Immature natural killer cell (primary cell): Measurements from ENCODE around the gene ATOH1. TPM values are rescaled to one million over a fixed set of nuclear protein-coding genes. Genes with fewer than 3 reads are reported as not detected.

ENCODE experiments used
- DNase-seq, 3 donors: peaks; one replicate each; pipeline ENCODE4 v3.0.0; 2022; ENCODE audit warnings: mixed read lengths in 1 of 3
- H3K27ac Mint-ChIP-seq, 6 donors: one replicate each; pipeline ENCODE4 v1.8.0; 2020; ENCODE audit warnings: mixed read lengths in 6 of 6, mild to moderate bottlenecking in 5 of 6, inconsistent platforms in 4 of 6, moderate library complexity in 3 of 6
- H3K27me3 Mint-ChIP-seq, 3 donors: one replicate each; pipeline ENCODE4 v1.8.0; 2020 to 2021; ENCODE audit warnings: low read depth in 3 of 3, mild to moderate bottlenecking in 3 of 3, mixed read lengths in 3 of 3, moderate library complexity in 3 of 3, inconsistent platforms in 1 of 3
- H3K36me3 Mint-ChIP-seq, 3 donors: one replicate each; pipeline ENCODE4 v1.8.0; 2020; ENCODE audit warnings: mixed read lengths in 3 of 3, inconsistent platforms in 2 of 3, mild to moderate bottlenecking in 2 of 3
- H3K4me1 Mint-ChIP-seq, 2 donors: one replicate each; pipeline ENCODE4 v1.8.0; 2020; ENCODE audit warnings: inconsistent platforms in 2 of 2, mild to moderate bottlenecking in 2 of 2, mixed read lengths in 2 of 2, moderate library complexity in 1 of 2
- H3K4me3 Mint-ChIP-seq, 5 donors: one replicate each; pipeline ENCODE4 v1.8.0; 2020; ENCODE audit warnings: mild to moderate bottlenecking in 5 of 5, mixed read lengths in 5 of 5, inconsistent platforms in 3 of 5, moderate library complexity in 3 of 5
- H3K9me3 Mint-ChIP-seq, 6 donors: one replicate each; pipeline ENCODE4 v1.8.0; 2020; ENCODE audit warnings: mild to moderate bottlenecking in 6 of 6, mixed read lengths in 6 of 6, inconsistent platforms in 4 of 6, moderate library complexity in 3 of 6
- polyA plus RNA-seq, 3 donors: library from polyadenylated mRNA; unstranded; fragments of 300-500 nt; fragmentation: Illumina TruSeq; gene quantifications; one replicate each; pipeline ENCODE4 v1.2.3, GENCODE V29; 2021

Gene ATOH1
- polyA plus RNA-seq, 3 donors from 2014 or later: not detected

GRCh38 chr4:93825551-93826216 is 2.9 kb upstream of the ATOH1 start:
- H3K27me3 Mint-ChIP-seq: peaks cover 11 to 16% (median 15%) of the 10 kb centered on the region in 3 donors
- no peak overlapping the region for H3K4me3 Mint-ChIP-seq

GRCh38 chr4:93827272-93827947 is 1.1 kb upstream of the ATOH1 start:
- Mint-ChIP-seq H3K27me3 (peaks cover 16 to 25% (median 22%) of the 10 kb centered on the region in 3 donors), H3K4me1 (peaks cover 0 to 6% of the 10 kb centered on the region in 2 donors), H3K27ac (no peak overlapping the region), H3K4me3 (no peak overlapping the region), H3K9me3 (peaks cover 3 to 49% (median 17%) of the 10 kb centered on the region in 6 donors), H3K36me3 (peaks cover 0 to 12% (median 4%) of the 10 kb centered on the region in 3 donors)
- DNase-seq: no peak

More at GRCh38 chr4:93825551-93826216, 2.9 kb upstream of the ATOH1 start:
- H3K9me3 Mint-ChIP-seq: peaks cover 3 to 34% (median 13%) of the 10 kb centered on the region in 6 donors
- DNase-seq: no peak
- H3K4me1 Mint-ChIP-seq: peaks cover 0 to 6% of the 10 kb centered on the region in 2 donors
- H3K36me3 Mint-ChIP-seq: peaks cover 0 to 7% (median 4%) of the 10 kb centered on the region in 3 donors
- H3K27ac Mint-ChIP-seq: no peak overlapping the region

- Mint-ChIP-seq H3K4me3 (no peak overlapping the region), H3K27ac (no peak overlapping the region), H3K9me3 (peaks cover 11 to 66% (median 19%) of the 10 kb centered on the region in 6 donors), H3K4me1 (peaks cover 0 to 6% of the 10 kb centered on the region in 2 donors), H3K27me3 (peaks cover 16 to 34% (median 24%) of the 10 kb centered on the region in 3 donors), H3K36me3 (peaks cover 4 to 12% (median 5%) of the 10 kb centered on the region in 3 donors)
- no peak for DNase-seq
These were observed 654 bp downstream of the ATOH1 start for GRCh38 chr4:93828995-93829819.

- H3K27me3 Mint-ChIP-seq: peaks cover 16 to 37% (median 24%) of the 10 kb centered on the region in 3 donors
- no peak for DNase-seq
- H3K4me1 Mint-ChIP-seq: peaks cover 0 to 6% of the 10 kb centered on the region in 2 donors
- peaks cover 4 to 12% (median 9%) of the 10 kb centered on the region in 3 donors for H3K36me3 Mint-ChIP-seq
- peak overlapping the region in 1 of 5 donors; percentile 19 for H3K4me3 Mint-ChIP-seq
- peaks cover 11 to 69% (median 19%) of the 10 kb centered on the region in 6 donors for H3K9me3 Mint-ChIP-seq
- H3K27ac Mint-ChIP-seq: no peak overlapping the region
These were observed 1.5 kb downstream of the ATOH1 start for GRCh38 chr4:93829820-93830687.

- peaks cover 0 to 6% of the 10 kb centered on the region in 2 donors for H3K4me1 Mint-ChIP-seq
- no peak for DNase-seq
- no peak overlapping the region for H3K4me3 Mint-ChIP-seq
- peaks cover 12 to 64% (median 19%) of the 10 kb centered on the region in 6 donors for H3K9me3 Mint-ChIP-seq
- no peak overlapping the region for H3K27ac Mint-ChIP-seq
- H3K36me3 Mint-ChIP-seq: peaks cover 4 to 12% (median 9%) of the 10 kb centered on the region in 3 donors
- peaks cover 9 to 31% (median 18%) of the 10 kb centered on the region in 3 donors for H3K27me3 Mint-ChIP-seq
These were observed 3.4 kb downstream of the ATOH1 start for GRCh38 chr4:93831716-93832496.

- peaks cover 5 to 53% (median 18%) of the 10 kb centered on the region in 6 donors for H3K9me3 Mint-ChIP-seq
- peaks cover 0 to 6% of the 10 kb centered on the region in 2 donors for H3K4me1 Mint-ChIP-seq
- H3K4me3 Mint-ChIP-seq: no peak overlapping the region
- peaks cover 4 to 8% (median 5%) of the 10 kb centered on the region in 3 donors for H3K36me3 Mint-ChIP-seq
- peaks cover 5 to 24% (median 15%) of the 10 kb centered on the region in 3 donors for H3K27me3 Mint-ChIP-seq
- H3K27ac Mint-ChIP-seq: no peak overlapping the region
- no peak for DNase-seq
These were observed 5.9 kb downstream of the ATOH1 start for GRCh38 chr4:93834249-93835066.

- no peak for DNase-seq
- Mint-ChIP-seq H3K9me3 (peaks cover 10 to 53% (median 19%) of the 10 kb centered on the region in 6 donors), H3K36me3 (peaks cover 3 to 12% (median 4%) of the 10 kb centered on the region in 3 donors), H3K27ac (no peak overlapping the region), H3K27me3 (peaks cover 5 to 20% (median 7%) of the 10 kb centered on the region in 3 donors), H3K4me1 (no peaks in the 10 kb centered on the region), H3K4me3 (no peak overlapping the region)
These were observed 7.4 kb downstream of the ATOH1 start for GRCh38 chr4:93835929-93836328.

- Mint-ChIP-seq H3K4me3 (no peak overlapping the region), H3K4me1 (no peaks in the 10 kb centered on the region), H3K9me3 (peaks cover 8 to 25% (median 13%) of the 10 kb centered on the region in 6 donors), H3K27me3 (no peaks in the 10 kb centered on the region), H3K27ac (no peak overlapping the region), H3K36me3 (peaks cover 0 to 8% (median 0%) of the 10 kb centered on the region in 3 donors)
- no peak for DNase-seq
These were observed 11.2 kb downstream of the ATOH1 start for GRCh38 chr4:93839704-93840103.

GRCh38 chr4:93841803-93842345 is 13.3 kb downstream of the ATOH1 start:
- Mint-ChIP-seq H3K36me3 (peaks cover 0 to 4% (median 0%) of the 10 kb centered on the region in 3 donors), H3K27me3 (no peaks in the 10 kb centered on the region), H3K9me3 (peaks cover 5 to 23% (median 10%) of the 10 kb centered on the region in 6 donors), H3K4me3 (no peak overlapping the region), H3K4me1 (no peaks in the 10 kb centered on the region), H3K27ac (no peak overlapping the region)
- DNase-seq: no peak

- Mint-ChIP-seq H3K36me3 (peaks cover 0 to 4% (median 0%) of the 10 kb centered on the region in 3 donors), H3K4me3 (no peak overlapping the region), H3K27ac (no peak overlapping the region), H3K27me3 (no peaks in the 10 kb centered on the region), H3K9me3 (peaks cover 5 to 23% (median 11%) of the 10 kb centered on the region in 6 donors), H3K4me1 (no peaks in the 10 kb centered on the region)
- DNase-seq: no peak
These were observed 14.2 kb downstream of the ATOH1 start for GRCh38 chr4:93842601-93843252.

GRCh38 chr4:93843772-93844171 is 15.2 kb downstream of the ATOH1 start:
- peaks cover 0 to 1% (median 0%) of the 10 kb centered on the region in 3 donors for H3K27me3 Mint-ChIP-seq
- H3K4me3 Mint-ChIP-seq: no peak overlapping the region
- peaks cover 0 to 4% (median 0%) of the 10 kb centered on the region in 3 donors for H3K36me3 Mint-ChIP-seq

More at GRCh38 chr4:93843772-93844171, 15.2 kb downstream of the ATOH1 start:
- Mint-ChIP-seq H3K4me1 (no peaks in the 10 kb centered on the region), H3K27ac (no peak overlapping the region), H3K9me3 (peaks cover 5 to 23% (median 11%) of the 10 kb centered on the region in 6 donors)
- no peak for DNase-seq
